C4-2B (cell line): Measurements from ENCODE around the gene NXF3.

ENCODE experiments used
- CTCF ChIP-seq: fragments of 450-650 bp; conservative IDR thresholded peaks from 2 replicates; pipeline ENCODE4 v1.5.1; 2017; ENCODE audit warnings: mild to moderate bottlenecking
- ZFX ChIP-seq: fragments of 450-650 bp; IDR thresholded peaks from 2 replicates; pipeline ENCODE4 v1.6.1; 2017

GRCh38 chrX:103098488-103098887 lies 5.5 kb upstream of the NXF3 start:
- TF ChIP-seq CTCF (no peak), ZFX (no peak)
